Type B pancreatic cell (in vitro differentiated cells): ENCODE data around the gene TM4SF20. TPM values are rescaled to one million over a fixed set of nuclear protein-coding genes. Genes with fewer than 3 reads are reported as not detected.
A peak's percentile ranks its signal among the peaks of the same experiment; 100 is the strongest.

ENCODE experiments used
- DNase-seq: peaks from one replicate; pipeline ENCODE4 v3.0.0; 2021; ENCODE audit warnings: mixed read lengths; ENCODE audit not compliant: unreplicated experiment; ENCODE audit errors: extremely low spot score
- H3K27ac Mint-ChIP-seq: 2 replicates; pipeline ENCODE4 v1.8.0; 2021; ENCODE audit warnings: mild to moderate bottlenecking, mixed read lengths
- H3K27me3 Mint-ChIP-seq: 2 replicates; pipeline ENCODE4 v1.8.0; 2021; ENCODE audit warnings: mixed read lengths
- H3K36me3 Mint-ChIP-seq: 2 replicates; pipeline ENCODE4 v1.8.0; 2021; ENCODE audit warnings: mixed read lengths
- H3K4me1 Mint-ChIP-seq: one replicate; pipeline ENCODE4 v1.8.0; 2021; ENCODE audit warnings: mixed read lengths; ENCODE audit not compliant: unreplicated experiment
- H3K4me3 Mint-ChIP-seq: 2 replicates; pipeline ENCODE4 v1.8.0; 2021; ENCODE audit warnings: mild to moderate bottlenecking, mixed read lengths
- H3K9me3 Mint-ChIP-seq: 2 replicates; pipeline ENCODE4 v1.8.0; 2021; ENCODE audit warnings: mixed read lengths
- CTCF ChIP-seq: fragments of 200-600 bp; sonication (generic); conservative IDR thresholded peaks from 2 replicates; pipeline ENCODE4 v1.5.0; 2021; ENCODE audit warnings: antibody characterized with exemption, mild to moderate bottlenecking
- total RNA-seq: library from RNA; stranded (reverse); gene quantifications from 2 replicates; pipeline ENCODE4 v1.2.1, GENCODE V29; 2021; ENCODE audit warnings: low replicate concordance

TM4SF20 gene
- total RNA-seq, 1 donor from 2014 or later: 3.7 TPM

GRCh38 chr2:227335713-227336112, 43.4 kb downstream of the TM4SF20 start:
- no peak for TF ChIP-seq CTCF
- no peaks in the 10 kb centered on the region for H3K9me3 Mint-ChIP-seq

GRCh38 chr2:227326783-227327182, 52.3 kb downstream of the TM4SF20 start:
- H3K4me1 Mint-ChIP-seq: peaks cover 12% of the 10 kb centered on the region
- H3K36me3 Mint-ChIP-seq: peaks cover 14% of the 10 kb centered on the region
- H3K27ac Mint-ChIP-seq: no peak overlapping the region
- no peak for DNase-seq
- no peaks in the 10 kb centered on the region for H3K27me3 Mint-ChIP-seq
- TF ChIP-seq CTCF: no peak
- no peaks in the 10 kb centered on the region for H3K9me3 Mint-ChIP-seq
- peak overlapping the region; percentile 95 for H3K4me3 Mint-ChIP-seq

More at GRCh38 chr2:227335713-227336112, 43.4 kb downstream of the TM4SF20 start:
- Mint-ChIP-seq H3K27ac (no peak overlapping the region), H3K4me1 (no peaks in the 10 kb centered on the region), H3K27me3 (no peaks in the 10 kb centered on the region), H3K4me3 (no peak overlapping the region), H3K36me3 (peaks cover 49% of the 10 kb centered on the region)
- DNase-seq: no peak

GRCh38 chr2:227325839-227326195, 53.3 kb downstream of the TM4SF20 start:
- no peaks in the 10 kb centered on the region for H3K27me3 Mint-ChIP-seq
- H3K36me3 Mint-ChIP-seq: peaks cover 8% of the 10 kb centered on the region
- H3K9me3 Mint-ChIP-seq: no peaks in the 10 kb centered on the region
- H3K4me1 Mint-ChIP-seq: peaks cover 12% of the 10 kb centered on the region
- DNase-seq: no peak
- TF ChIP-seq CTCF: no peak
- H3K4me3 Mint-ChIP-seq: peak overlapping the region; percentile 95
- H3K27ac Mint-ChIP-seq: peak overlapping the region; percentile 94

- Mint-ChIP-seq H3K4me1 (peaks cover 12% of the 10 kb centered on the region), H3K27ac (peak within 1 kb of the TSS; percentile 94), H3K27me3 (no peaks in the 10 kb centered on the region), H3K4me3 (peak within 1 kb of the TSS; percentile 95), H3K9me3 (no peaks in the 10 kb centered on the region), H3K36me3 (peaks cover 5% of the 10 kb centered on the region)
- peak; percentile 91 for DNase-seq
- no peak for TF ChIP-seq CTCF
Observed at GRCh38 chr2:227324995-227325838, 53.9 kb downstream of the TM4SF20 start, which contains the start of gene MFF. TSS of gene MFF (plus strand) at chr2:227325251. CDS start at chr2:227330666, 5,415 bp downstream.

- Mint-ChIP-seq H3K9me3 (no peaks in the 10 kb centered on the region), H3K27ac (peak overlapping the region; percentile 94), H3K27me3 (no peaks in the 10 kb centered on the region), H3K4me1 (peaks cover 12% of the 10 kb centered on the region), H3K36me3 (peaks cover 5% of the 10 kb centered on the region), H3K4me3 (peak overlapping the region; percentile 95)
- TF ChIP-seq CTCF: no peak
- no peak for DNase-seq
Observed at GRCh38 chr2:227324642-227324994, 54.5 kb downstream of the TM4SF20 start.
